Activated CD4-positive, alpha-beta T cell treated with anti-CD3 and anti-CD28 coated beads for 24 hours (primary cell): Measurements from ENCODE around the gene SLC2A6.
A peak's percentile ranks its signal among the peaks of the same experiment; 100 is the strongest.

Source experiments
- DNase-seq, 2 donors: peaks; one replicate each; pipeline ENCODE4 v3.0.0-alpha.2; 2020; ENCODE audit warnings: low read depth in 2 of 2

The SLC2A6 gene

DNA sequence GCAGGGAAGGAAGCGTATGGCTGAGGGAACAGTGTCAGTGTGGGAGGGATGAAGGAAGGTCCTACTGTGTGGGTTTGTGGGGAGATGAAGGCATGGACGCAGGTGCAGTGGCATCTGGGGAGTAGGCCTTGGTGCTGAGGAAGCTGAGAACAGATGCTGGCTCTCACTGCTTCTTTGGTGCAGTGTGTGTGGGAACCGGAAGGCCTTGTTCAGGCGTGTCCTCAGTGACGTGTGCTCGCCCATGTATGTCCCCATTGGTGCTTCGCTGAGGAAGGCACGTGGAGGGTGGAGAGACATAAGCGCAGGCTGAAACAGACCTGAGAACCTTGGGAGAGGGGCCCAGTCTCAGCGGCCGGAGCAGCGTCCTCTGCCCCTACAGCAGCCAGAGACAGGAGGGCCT lies 38.0 kb downstream of the SLC2A6 start:
- DNase-seq, result no peak

DNA sequence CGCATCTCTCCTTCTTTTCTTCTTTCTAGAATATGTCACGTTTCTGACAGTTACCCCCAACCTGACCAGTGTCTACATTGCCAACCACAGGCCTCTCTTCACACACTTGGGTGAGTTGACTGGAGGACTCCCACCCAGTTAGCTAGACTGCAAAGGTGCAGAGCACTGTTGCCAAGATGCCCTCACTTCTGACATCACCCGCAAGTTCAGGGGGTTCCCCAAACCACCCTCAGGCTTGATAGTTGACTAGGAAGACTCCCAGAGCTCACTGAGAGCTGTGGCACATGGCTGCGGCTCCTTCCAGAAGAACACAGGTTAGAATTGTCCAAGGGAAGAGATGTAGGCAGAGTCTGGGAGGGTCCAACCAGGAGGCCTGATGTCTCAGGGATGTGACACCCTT lies 39.6 kb downstream of the SLC2A6 start:
- no peak for DNase-seq

- no peak for DNase-seq
These were observed 41.0 kb downstream of the SLC2A6 start for GRCh38 chr9:133437753-133438531.

DNA sequence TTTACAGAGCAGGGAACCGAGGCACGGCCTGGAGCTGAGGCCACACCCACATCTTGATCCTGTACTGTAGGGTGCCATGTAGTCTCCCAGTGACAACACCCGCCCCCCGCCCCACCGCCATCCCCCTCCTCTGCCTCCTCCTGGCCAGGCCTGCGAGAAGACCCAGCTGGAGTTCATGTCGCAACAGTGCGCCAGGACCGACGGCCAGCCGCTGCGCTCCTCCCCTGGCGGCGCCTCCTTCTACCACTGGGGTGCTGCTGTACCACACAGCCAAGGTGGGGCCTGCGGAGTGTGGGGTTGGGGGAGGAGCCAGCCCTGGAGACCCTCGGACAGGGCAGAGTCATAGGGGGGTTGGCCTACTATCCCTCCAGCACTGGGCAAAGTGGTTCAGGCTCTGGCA lies 42.2 kb downstream of the SLC2A6 start:
- no peak for DNase-seq

- no peak for DNase-seq
These were observed 45.5 kb downstream of the SLC2A6 start for GRCh38 chr9:133433351-133433843.

- no peak for DNase-seq
These were observed 48.7 kb downstream of the SLC2A6 start for GRCh38 chr9:133430244-133430643.

GRCh38 chr9:133429641-133430161 lies 49.2 kb downstream of the SLC2A6 start:
- DNase-seq, result no peak

GRCh38 chr9:133429214-133429613 lies 49.7 kb downstream of the SLC2A6 start:
- DNase-seq, result no peak

GRCh38 chr9:133428617-133429101 lies 50.2 kb downstream of the SLC2A6 start:
- no peak for DNase-seq

- DNase-seq, result no peak
These were observed 51.1 kb downstream of the SLC2A6 start for GRCh38 chr9:133427658-133428348.

GRCh38 chr9:133426011-133426410 lies 52.9 kb downstream of the SLC2A6 start:
- DNase-seq, result no peak

- DNase-seq, result no peak
These were observed 53.8 kb downstream of the SLC2A6 start for GRCh38 chr9:133425049-133425632.

GRCh38 chr9:133424187-133424586 lies 54.7 kb downstream of the SLC2A6 start:
- DNase-seq, result no peak

DNA sequence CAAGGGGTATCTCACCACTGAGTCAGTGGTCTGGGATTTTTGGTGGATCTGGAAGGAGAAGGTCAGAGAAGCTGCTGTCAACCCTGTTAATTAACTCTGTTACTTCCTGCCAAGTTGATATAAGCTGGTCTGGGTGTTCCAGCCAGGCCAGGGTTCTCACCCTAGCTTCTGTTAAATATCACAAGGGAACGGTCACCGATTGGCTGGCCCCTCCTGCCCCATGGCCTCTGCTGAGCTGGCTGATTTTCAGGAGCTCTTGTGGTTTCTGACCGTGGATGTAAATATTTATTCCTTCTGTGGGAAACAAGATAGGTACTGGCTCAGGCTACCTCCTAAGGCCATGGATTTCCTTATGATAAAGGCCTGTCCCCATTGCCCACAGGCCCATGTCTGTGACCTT lies 55.7 kb downstream of the SLC2A6 start:
- no peak for DNase-seq

- peak in 1 of 2 donors; percentile 11 for DNase-seq
These were observed 57.0 kb downstream of the SLC2A6 start, which contains the start of gene ADAMTS13 for GRCh38 chr9:133421615-133422542. Gene ADAMTS13, plus strand, starts transcription at chr9:133422367. Its CDS starts 77 bp downstream, at chr9:133422444.
